Chondrocyte (in vitro differentiated cells): ENCODE results near the gene FAM234B. TPM values are rescaled to one million over a fixed set of nuclear protein-coding genes. Genes with fewer than 3 reads are reported as not detected.
"Not testable (repeated sequence)": the region's sequence is repeated elsewhere in the genome, so short reads cannot be mapped to it uniquely, and the experiment has no call there.

ENCODE experiments used
- DNase-seq: peaks from one replicate; pipeline ENCODE4 v3.0.0; 2021; ENCODE audit warnings: mixed read lengths, low spot score
- H3K27ac Mint-ChIP-seq: one replicate; pipeline ENCODE4 v1.8.0; 2021; ENCODE audit warnings: mild to moderate bottlenecking, moderate library complexity, mixed read lengths; ENCODE audit not compliant: unreplicated experiment
- H3K27me3 Mint-ChIP-seq: 2 replicates; pipeline ENCODE4 v1.8.0; 2021; ENCODE audit warnings: low read depth, mixed read lengths
- H3K36me3 Mint-ChIP-seq: 2 replicates; pipeline ENCODE4 v1.8.0; 2021; ENCODE audit warnings: low read depth, mixed read lengths
- H3K4me1 Mint-ChIP-seq: 2 replicates; pipeline ENCODE4 v1.8.0; 2021; ENCODE audit warnings: low read depth, mild to moderate bottlenecking, mixed read lengths
- H3K4me3 Mint-ChIP-seq: one replicate; pipeline ENCODE4 v1.8.0; 2021; ENCODE audit warnings: mild to moderate bottlenecking, moderate library complexity, mixed read lengths; ENCODE audit not compliant: unreplicated experiment
- H3K9me3 Mint-ChIP-seq: 2 replicates; pipeline ENCODE4 v1.8.0; 2021; ENCODE audit warnings: low read depth, mixed read lengths
- total RNA-seq: library from RNA; stranded (reverse); gene quantifications from 3 replicates; pipeline ENCODE4 v1.2.1, GENCODE V29; 2021
- TF ChIP-seq, protein P1 (sequence below): fragments of 200-600 bp; sonication (generic); IDR thresholded peaks from 2 replicates; pipeline ENCODE4 v1.5.0; 2021; ENCODE audit warnings: antibody characterized with exemption, mild to moderate bottlenecking, moderate library complexity

The FAM234B gene
- total RNA-seq, 1 donor from 2014 or later, result 3.8 TPM

DNA sequence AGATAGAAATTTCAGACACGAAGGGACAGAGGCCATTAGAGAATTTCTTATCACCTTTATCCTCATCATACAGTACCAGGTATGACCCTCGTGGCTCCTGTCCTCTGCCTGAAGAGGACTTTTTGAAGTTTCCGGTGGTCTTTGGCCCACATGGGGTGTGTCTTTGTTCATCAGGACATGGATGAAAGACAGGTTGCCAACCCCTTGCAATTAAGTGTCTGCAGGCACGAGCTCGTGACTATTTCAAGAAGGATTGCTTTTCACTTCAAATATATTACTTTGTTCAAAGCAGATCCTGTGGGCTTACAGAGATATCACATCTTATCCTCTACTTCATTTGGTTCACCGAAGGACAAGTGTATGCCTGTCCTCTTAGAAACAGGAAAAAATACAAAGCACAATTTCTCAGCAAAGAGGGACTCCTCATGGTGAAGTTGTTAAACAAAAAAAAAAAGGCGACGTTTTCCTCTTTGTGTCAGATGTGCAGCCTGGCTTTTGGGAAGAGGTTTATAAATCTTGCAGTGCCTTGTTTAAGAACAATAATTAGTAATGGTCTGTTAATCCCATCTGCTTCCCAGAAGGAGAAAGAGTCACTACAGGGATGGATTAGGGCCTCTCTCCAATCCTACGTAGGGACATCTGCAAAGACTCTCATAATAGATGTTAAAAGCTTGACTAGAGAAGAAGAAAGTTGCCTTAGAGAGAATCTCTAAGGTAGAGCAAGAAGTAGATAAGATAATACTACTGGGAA lies 13.5 kb upstream of the FAM234B start:
- no peaks in the 10 kb centered on the region for H3K36me3 Mint-ChIP-seq
- peaks cover 7% of the 10 kb centered on the region for H3K4me1 Mint-ChIP-seq
- no peak overlapping the region for H3K27ac Mint-ChIP-seq

DNA sequence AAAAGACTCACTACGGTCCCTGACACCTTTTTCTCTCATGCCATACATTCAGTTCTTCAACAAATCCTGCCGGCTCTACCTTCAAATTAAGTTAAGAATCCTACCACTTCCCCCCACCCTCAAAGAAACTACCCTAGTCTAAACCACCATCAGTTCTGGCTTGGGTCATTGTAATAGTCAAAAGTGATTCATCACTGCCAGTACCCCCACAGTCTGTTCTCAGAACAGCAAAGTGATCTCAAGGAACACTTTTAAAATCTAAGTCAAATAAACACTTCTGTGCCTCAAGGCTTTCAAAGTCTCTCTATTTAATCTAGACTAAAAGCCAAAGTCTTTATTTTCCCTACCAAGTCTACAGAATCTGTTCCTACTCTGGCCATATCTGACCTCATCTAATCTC lies 12.0 kb upstream of the FAM234B start:
- Mint-ChIP-seq H3K27me3 (no peaks in the 10 kb centered on the region), H3K4me1 (no peaks in the 10 kb centered on the region), H3K4me3 (no peak overlapping the region), H3K27ac (no peak overlapping the region), H3K9me3 (no peaks in the 10 kb centered on the region), H3K36me3 (no peaks in the 10 kb centered on the region)
- TF ChIP-seq, protein P1, sequence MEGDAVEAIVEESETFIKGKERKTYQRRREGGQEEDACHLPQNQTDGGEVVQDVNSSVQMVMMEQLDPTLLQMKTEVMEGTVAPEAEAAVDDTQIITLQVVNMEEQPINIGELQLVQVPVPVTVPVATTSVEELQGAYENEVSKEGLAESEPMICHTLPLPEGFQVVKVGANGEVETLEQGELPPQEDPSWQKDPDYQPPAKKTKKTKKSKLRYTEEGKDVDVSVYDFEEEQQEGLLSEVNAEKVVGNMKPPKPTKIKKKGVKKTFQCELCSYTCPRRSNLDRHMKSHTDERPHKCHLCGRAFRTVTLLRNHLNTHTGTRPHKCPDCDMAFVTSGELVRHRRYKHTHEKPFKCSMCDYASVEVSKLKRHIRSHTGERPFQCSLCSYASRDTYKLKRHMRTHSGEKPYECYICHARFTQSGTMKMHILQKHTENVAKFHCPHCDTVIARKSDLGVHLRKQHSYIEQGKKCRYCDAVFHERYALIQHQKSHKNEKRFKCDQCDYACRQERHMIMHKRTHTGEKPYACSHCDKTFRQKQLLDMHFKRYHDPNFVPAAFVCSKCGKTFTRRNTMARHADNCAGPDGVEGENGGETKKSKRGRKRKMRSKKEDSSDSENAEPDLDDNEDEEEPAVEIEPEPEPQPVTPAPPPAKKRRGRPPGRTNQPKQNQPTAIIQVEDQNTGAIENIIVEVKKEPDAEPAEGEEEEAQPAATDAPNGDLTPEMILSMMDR, result no peak
- DNase-seq, result no peak

More for the DNA sequence above, 13.5 kb upstream of the FAM234B start:
- TF ChIP-seq, protein P1, result no peak
- no peak for DNase-seq
- no peak overlapping the region for H3K4me3 Mint-ChIP-seq
- no peaks in the 10 kb centered on the region for H3K9me3 Mint-ChIP-seq
- H3K27me3 Mint-ChIP-seq, result no peaks in the 10 kb centered on the region

DNA sequence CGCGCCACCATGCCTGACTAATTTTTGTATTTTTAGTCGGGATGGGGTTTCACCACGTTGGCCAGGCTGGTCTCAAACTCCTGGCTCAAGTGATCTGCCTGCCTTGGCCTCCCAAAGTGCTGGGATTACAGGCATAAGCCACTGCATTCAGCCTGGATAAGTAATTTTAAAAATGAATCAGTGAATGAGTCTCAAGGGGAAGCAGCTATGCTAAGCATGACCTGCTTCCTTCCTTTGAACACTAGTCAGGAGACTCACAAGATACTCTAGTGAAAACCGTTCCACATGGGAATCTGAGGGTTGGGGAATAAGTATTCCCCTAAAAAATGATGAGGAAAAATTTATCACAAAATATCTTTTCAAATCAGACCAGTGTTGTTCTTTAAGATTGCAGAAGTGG lies 10.7 kb upstream of the FAM234B start:
- no peaks in the 10 kb centered on the region for H3K9me3 Mint-ChIP-seq
- TF ChIP-seq, protein P1, result no peak
- DNase-seq, result no peak
- H3K27me3 Mint-ChIP-seq, result no peaks in the 10 kb centered on the region
- peaks cover 3% of the 10 kb centered on the region for H3K4me1 Mint-ChIP-seq
- H3K4me3 Mint-ChIP-seq, result no peak overlapping the region
- no peak overlapping the region for H3K27ac Mint-ChIP-seq
- no peaks in the 10 kb centered on the region for H3K36me3 Mint-ChIP-seq

DNA sequence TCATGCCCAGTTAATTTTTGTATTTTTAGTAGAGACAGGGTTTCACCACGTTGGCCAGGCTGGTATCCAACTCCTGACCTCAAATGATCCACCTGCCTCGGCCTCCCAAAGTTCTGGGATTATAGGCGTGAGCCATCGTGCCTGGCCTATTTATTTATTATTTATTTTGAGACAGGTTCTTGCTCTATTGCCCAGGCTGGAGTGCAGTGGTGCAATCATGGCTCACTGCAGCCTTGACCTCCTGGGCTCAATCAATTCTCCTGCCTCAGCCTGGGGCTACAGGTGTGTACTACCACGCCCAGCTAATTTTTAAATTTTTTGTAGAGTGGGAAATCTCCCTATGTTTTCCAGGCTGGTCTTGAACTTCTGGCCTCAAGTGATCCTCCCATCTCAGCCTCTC lies 8.8 kb upstream of the FAM234B start:
- not testable (repeated sequence) for DNase-seq, H3K4me3 Mint-ChIP-seq, H3K27me3 Mint-ChIP-seq, H3K4me1 Mint-ChIP-seq, H3K36me3 Mint-ChIP-seq, H3K9me3 Mint-ChIP-seq, H3K27ac Mint-ChIP-seq

DNA sequence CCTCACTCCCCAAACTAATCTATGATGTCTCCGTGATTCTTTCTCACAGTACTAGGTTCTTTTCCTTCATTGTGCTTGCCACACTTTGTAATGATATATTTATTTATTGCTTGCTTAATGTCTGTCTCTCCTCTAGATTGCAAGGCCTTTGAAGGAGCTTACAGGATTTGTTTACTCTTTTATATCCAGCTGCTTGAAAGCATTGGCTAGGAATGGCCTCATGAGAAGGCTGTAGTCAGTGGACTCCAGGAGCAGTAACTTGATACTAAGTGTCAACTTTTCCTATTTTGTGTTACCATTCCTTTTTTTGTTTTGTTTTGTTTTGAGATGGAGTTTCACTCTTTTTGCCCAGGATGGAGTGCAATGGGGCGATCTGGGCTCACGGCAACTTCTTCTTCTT lies 7.3 kb upstream of the FAM234B start:
- no peaks in the 10 kb centered on the region for H3K36me3 Mint-ChIP-seq
- DNase-seq, result no peak

More for the DNA sequence above, 7.3 kb upstream of the FAM234B start:
- TF ChIP-seq, protein P1, result no peak
- H3K4me3 Mint-ChIP-seq, result no peak overlapping the region
- no peak overlapping the region for H3K27ac Mint-ChIP-seq
- H3K9me3 Mint-ChIP-seq, result no peaks in the 10 kb centered on the region
- peaks cover 3% of the 10 kb centered on the region for H3K27me3 Mint-ChIP-seq
- H3K4me1 Mint-ChIP-seq, result peaks cover 9% of the 10 kb centered on the region
